GM12875 (cell line): Measurements from ENCODE around the gene ARHGEF40.

ENCODE experiments used
- H3K4me3 ChIP-seq: one replicate; pipeline ENCODE4 v1.5.1; 2011; ENCODE audit warnings: low read depth, low read length, control low read depth
- CTCF ChIP-seq: IDR thresholded peaks from 2 replicates; pipeline ENCODE4 v1.5.1; 2011; ENCODE audit warnings: low read depth, mild to moderate bottlenecking, control low read depth, inconsistent platforms, low read length, moderate library complexity, borderline replicate concordance; ENCODE audit not compliant: insufficient read depth

Gene ARHGEF40

GRCh38 chr14:21055432-21056117 lies 14.5 kb upstream of the ARHGEF40 start:
- TF ChIP-seq CTCF: no peak
- no peak overlapping the region for H3K4me3 ChIP-seq

DNA sequence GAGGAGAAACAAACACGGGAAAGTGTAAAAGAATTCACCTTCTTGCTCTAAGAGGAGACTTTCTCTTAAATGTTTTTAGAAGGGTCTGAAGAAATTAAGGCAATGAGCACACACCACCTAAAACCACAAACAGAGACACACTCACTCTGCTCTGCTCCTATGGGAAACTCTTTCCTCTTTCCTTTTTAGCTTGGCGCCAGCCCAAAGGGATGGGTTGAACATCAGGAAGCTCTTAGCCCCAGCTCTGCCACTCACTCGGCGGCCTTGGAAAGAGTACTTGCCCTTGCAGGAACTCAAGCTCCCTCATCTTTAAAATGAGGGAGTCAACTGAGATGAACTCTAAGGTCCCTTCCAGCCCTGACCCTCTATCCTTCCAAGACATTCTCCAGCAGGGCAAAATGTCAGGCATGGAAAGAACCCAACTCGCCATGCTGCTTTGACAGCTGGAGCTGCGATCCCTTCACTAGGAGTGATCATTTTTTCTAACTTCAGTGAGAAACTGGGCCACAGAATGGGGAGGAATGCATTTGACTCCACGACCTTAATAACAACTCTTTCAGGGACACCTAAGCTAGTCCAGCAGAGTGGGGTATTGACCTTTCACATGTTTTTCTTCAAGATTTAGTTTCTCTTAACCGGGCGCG lies 13.5 kb upstream of the ARHGEF40 start:
- no peak for TF ChIP-seq CTCF

GRCh38 chr14:21057803-21058675 lies 12.1 kb upstream of the ARHGEF40 start, which contains the start of gene RNASE8:
RNASE8 (plus strand) TSS chr14:21057822; CDS start chr14:21057893, 71 bp downstream.
- no peak within 1 kb of the TSS for H3K4me3 ChIP-seq
- TF ChIP-seq CTCF: no peak

More for the DNA sequence above, 13.5 kb upstream of the ARHGEF40 start:
- no peak overlapping the region for H3K4me3 ChIP-seq

GRCh38 chr14:21058903-21059302 lies 11.2 kb upstream of the ARHGEF40 start:
- TF ChIP-seq CTCF: no peak
- no peak overlapping the region for H3K4me3 ChIP-seq

- no peak for TF ChIP-seq CTCF
- H3K4me3 ChIP-seq: no peak overlapping the region
These were observed 10.1 kb upstream of the ARHGEF40 start for GRCh38 chr14:21059842-21060613.

GRCh38 chr14:21060614-21061346 lies 9.3 kb upstream of the ARHGEF40 start:
- H3K4me3 ChIP-seq: no peak overlapping the region
- TF ChIP-seq CTCF: no peak
